Thyroid gland (tissue), 4 donors: ENCODE results near the gene KIF12. TPM values are rescaled to one million over a fixed set of nuclear protein-coding genes. Genes with fewer than 3 reads are reported as not detected.

ENCODE experiments used
- DNase-seq, 2 donors: peaks; one replicate each; pipeline ENCODE4 v3.0.0-alpha.2; 2019
- H3K27ac ChIP-seq, 3 donors: fragments of 200-600 bp; sonication (generic); 1 replicate in 2 of 3; 2 replicates in 1 of 3; pipeline ENCODE4 v1.5.1; 2016 to 2019; ENCODE audit warnings: mild to moderate bottlenecking in 1 of 3, moderate library complexity in 1 of 3
- H3K27me3 ChIP-seq: fragments of 200-600 bp; sonication (generic); one replicate; pipeline ENCODE4 v1.5.1; 2019
- H3K36me3 ChIP-seq, 2 donors: fragments of 200-600 bp; sonication (generic); one replicate each; pipeline ENCODE4 v1.5.1; 2016 to 2019
- H3K4me1 ChIP-seq, 2 donors: fragments of 200-600 bp; sonication (generic); one replicate each; pipeline ENCODE4 v1.5.1; 2017 to 2019
- H3K4me3 ChIP-seq, 3 donors: fragments of 200-600 bp; sonication (generic); replicated peaks in 1 of 3; 1 replicate in 2 of 3; 2 replicates in 1 of 3; pipeline ENCODE4 v1.5.1; 2016; ENCODE audit warnings: mild to moderate bottlenecking in 1 of 3
- H3K9me3 ChIP-seq: fragments of 200-600 bp; sonication (generic); one replicate; pipeline ENCODE4 v1.5.1; 2017
- CTCF ChIP-seq, 6 experiments: fragments of 200-600 bp in 3 of 6; fragments of 450-650 bp in 3 of 6; sonication (generic) in 3 of 6; IDR thresholded peaks; one replicate each; pipeline ENCODE4 v1.5.1; 2016 to 2019; ENCODE audit warnings: antibody characterized with exemption in 6 of 6, mild to moderate bottlenecking in 2 of 6, inconsistent platforms in 1 of 6, moderate library complexity in 1 of 6
- POLR2A ChIP-seq, 2 donors: fragments of 450-650 bp; IDR thresholded peaks; one replicate each; pipeline ENCODE4 v1.6.1; 2017; ENCODE audit warnings: antibody characterized with exemption in 2 of 2, mild to moderate bottlenecking in 2 of 2, moderate library complexity in 1 of 2
- WGBS, 2 donors: methylation state at CpG; one replicate each; pipeline ENCODE4 v1.1.5; 2017; 5-methylcytosine and 5-hydroxymethylcytosine counted together
- intact Hi-C: fragments of 100-400 bp; cut with DNase I; formaldehyde crosslinking; loops from one replicate; pipeline ENCODE4 v1.15.1; 2023
- total RNA-seq, 4 donors: library from RNA; depleted of rRNA; stranded (reverse); fragments of >200 nt; gene quantifications; one replicate each; pipeline ENCODE4 v1.2.3, GENCODE V29; 2016

KIF12 gene
- total RNA-seq, 4 donors from 2014 or later: 13.4 to 56.0 (median 31.7) TPM

GRCh38 chr9:114080773-114081440 lies 18.2 kb downstream of the KIF12 start:
- no peaks in the 10 kb centered on the region for H3K27me3 ChIP-seq
- 82 to 94% methylated on average over 7 of the region's 7 CpGs for WGBS, 2 donors
- intact Hi-C loops: loop anchor here (5.0 kb wide), 1 partner anchor 211 kb away; no protein-coding TSS in a partner anchor
- H3K9me3 ChIP-seq: no peaks in the 10 kb centered on the region
- H3K4me3 ChIP-seq: no peak overlapping the region
- no peak overlapping the region for H3K27ac ChIP-seq
- TF ChIP-seq CTCF (IDR thresholded peaks at IDR 0.05) (no peak), POLR2A (IDR thresholded peaks at IDR 0.05) (no peak)
- no peaks in the 10 kb centered on the region for H3K36me3 ChIP-seq
- peaks cover 0 to 2% of the 10 kb centered on the region in 2 donors for H3K4me1 ChIP-seq
- no peak for DNase-seq

- intact Hi-C loops: loop anchor here (5.0 kb wide), 1 partner anchor 212 kb away; no protein-coding TSS in a partner anchor
- TF ChIP-seq CTCF (IDR thresholded peaks at IDR 0.05) (no peak), POLR2A (IDR thresholded peaks at IDR 0.05) (no peak)
- no peak for DNase-seq
- H3K9me3 ChIP-seq: no peaks in the 10 kb centered on the region
- no peak overlapping the region for H3K27ac ChIP-seq
- WGBS, 2 donors: 82 to 86% methylated on average over 5 of the region's 5 CpGs
- H3K27me3 ChIP-seq: no peaks in the 10 kb centered on the region
- H3K4me3 ChIP-seq: no peak overlapping the region
- peaks cover 0 to 2% of the 10 kb centered on the region in 2 donors for H3K4me1 ChIP-seq
- H3K36me3 ChIP-seq: no peaks in the 10 kb centered on the region
Observed at GRCh38 chr9:114080195-114080772, 18.8 kb downstream of the KIF12 start.

- intact Hi-C loops: no loop called here
- Histone ChIP-seq H3K4me3 (no peak overlapping the region), H3K27ac (no peak overlapping the region), H3K4me1 (peaks cover 0 to 2% of the 10 kb centered on the region in 2 donors), H3K9me3 (no peaks in the 10 kb centered on the region), H3K27me3 (no peaks in the 10 kb centered on the region), H3K36me3 (no peaks in the 10 kb centered on the region)
- DNase-seq: no peak
- WGBS, 2 donors: 71 to 78% methylated on average over 7 of the region's 7 CpGs
- TF ChIP-seq POLR2A (IDR thresholded peaks at IDR 0.05) (no peak), CTCF (IDR thresholded peaks at IDR 0.05) (no peak)
Observed at GRCh38 chr9:114078781-114079156, 20.3 kb downstream of the KIF12 start.

- Histone ChIP-seq H3K4me3 (no peak within 1 kb of the TSS), H3K4me1 (peaks cover 0 to 2% of the 10 kb centered on the region in 2 donors), H3K27me3 (no peaks in the 10 kb centered on the region), H3K9me3 (no peaks in the 10 kb centered on the region), H3K27ac (no peak within 1 kb of the TSS), H3K36me3 (no peaks in the 10 kb centered on the region)
- TF ChIP-seq POLR2A (IDR thresholded peaks at IDR 0.05): no peak
- no peak for TF ChIP-seq CTCF (IDR thresholded peaks at IDR 0.05)
- 54 to 63% methylated on average over 7 to 8 of the region's 16 CpGs for WGBS, 2 donors
- intact Hi-C loops: no loop called here
- DNase-seq: peak in 1 of 2 donors; percentile 17
Observed at GRCh38 chr9:114078021-114078780, 20.9 kb downstream of the KIF12 start, which contains the start of gene AMBP. TSS of gene AMBP (minus strand) at chr9:114078300. CDS start at chr9:114078209, 91 bp downstream.
